ENCODE measurements around the gene CLDN12.
"Not testable (repeated sequence)": the region's sequence is repeated elsewhere in the genome, so short reads cannot be mapped to it uniquely, and the experiment has no call there.

Gene CLDN12

GRCh38 chr7:90446137-90446899, 43.1 kb downstream of the CLDN12 start:
- no peak overlapping the region for H3K9ac ChIP-seq (ENCODE audit: low read length)

DNA sequence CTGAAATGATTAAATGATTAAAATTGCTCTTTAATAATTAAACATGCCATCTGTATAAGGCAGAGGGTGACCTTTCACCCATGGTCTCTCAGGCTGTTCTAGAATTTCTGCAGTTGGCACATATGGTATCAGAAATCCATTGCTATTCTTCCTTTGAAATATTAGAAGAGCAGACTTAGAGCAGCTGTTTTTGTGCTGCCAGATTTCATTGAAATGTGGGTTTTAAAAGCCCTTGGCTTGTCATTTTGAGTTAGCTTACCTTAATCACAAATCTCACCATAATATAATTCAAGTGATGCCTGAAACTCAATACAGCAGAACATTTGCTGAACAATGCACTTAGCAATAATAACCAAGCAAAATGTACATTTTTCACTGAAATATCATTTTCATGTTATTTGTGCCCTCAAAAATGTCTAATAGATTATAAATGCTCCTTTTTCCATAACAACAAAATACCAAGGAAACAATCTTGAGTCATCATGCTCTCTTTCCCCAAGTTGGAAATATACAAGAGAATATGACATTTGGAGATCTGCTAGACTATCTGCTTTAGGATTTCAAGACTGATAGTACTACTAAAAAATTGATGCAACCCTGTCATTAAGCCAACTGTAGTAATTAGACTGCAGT, 50.1 kb downstream of the CLDN12 start:
- no peaks in the 10 kb centered on the region for H3K27me3 ChIP-seq (ENCODE audit: control insufficient read depth, insufficient read depth, low read length)
- H3K4me1 ChIP-seq (ENCODE audit: control insufficient read depth, insufficient read depth, low read length): peaks cover 3% of the 10 kb centered on the region
- no peaks in the 10 kb centered on the region for H3K36me3 ChIP-seq (ENCODE audit: control insufficient read depth, insufficient read depth, low read length)

More at GRCh38 chr7:90446137-90446899, 43.1 kb downstream of the CLDN12 start:
- Histone ChIP-seq H3K4me1 (ENCODE audit: control insufficient read depth, insufficient read depth, low read length) (no peaks in the 10 kb centered on the region), H3K27me3 (ENCODE audit: control insufficient read depth, insufficient read depth, low read length) (no peaks in the 10 kb centered on the region), H3K27ac (ENCODE audit: low read depth, low read length) (no peak overlapping the region), H3K4me3 (ENCODE audit: low read length) (no peak overlapping the region), H3K36me3 (ENCODE audit: control insufficient read depth, insufficient read depth, low read length) (no peaks in the 10 kb centered on the region)

DNA sequence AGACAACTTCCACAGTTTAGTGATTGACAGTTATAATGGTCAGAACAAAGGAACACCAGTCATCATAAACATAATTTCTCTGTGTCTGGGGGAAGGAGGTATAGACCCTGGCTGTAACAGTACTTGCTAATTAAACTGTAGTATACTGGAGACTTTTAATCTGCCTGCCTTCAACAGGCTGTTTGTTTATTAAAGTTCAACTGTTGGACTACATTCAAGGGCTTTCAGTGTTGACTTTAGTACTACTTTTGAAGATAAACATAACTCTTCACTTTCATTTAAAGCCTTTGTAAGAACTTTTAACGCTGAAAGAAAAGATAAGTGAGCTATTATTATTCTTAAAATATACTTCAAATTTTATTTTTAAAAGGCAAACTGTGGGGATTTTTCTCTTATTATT, 50.7 kb downstream of the CLDN12 start:
- H3K36me3 ChIP-seq (ENCODE audit: control insufficient read depth, insufficient read depth, low read length): no peaks in the 10 kb centered on the region
- peaks cover 3% of the 10 kb centered on the region for H3K4me1 ChIP-seq (ENCODE audit: control insufficient read depth, insufficient read depth, low read length)
- no peak overlapping the region for H3K9ac ChIP-seq (ENCODE audit: low read length)
- H3K4me3 ChIP-seq (ENCODE audit: low read length): no peak overlapping the region
- H3K27ac ChIP-seq (ENCODE audit: low read depth, low read length): no peak overlapping the region
- H3K27me3 ChIP-seq (ENCODE audit: control insufficient read depth, insufficient read depth, low read length): no peaks in the 10 kb centered on the region

More for the DNA sequence above, 50.1 kb downstream of the CLDN12 start:
- no peak overlapping the region for H3K4me3 ChIP-seq (ENCODE audit: low read length)
- no peak overlapping the region for H3K9ac ChIP-seq (ENCODE audit: low read length)
- H3K27ac ChIP-seq (ENCODE audit: low read depth, low read length): no peak overlapping the region

DNA sequence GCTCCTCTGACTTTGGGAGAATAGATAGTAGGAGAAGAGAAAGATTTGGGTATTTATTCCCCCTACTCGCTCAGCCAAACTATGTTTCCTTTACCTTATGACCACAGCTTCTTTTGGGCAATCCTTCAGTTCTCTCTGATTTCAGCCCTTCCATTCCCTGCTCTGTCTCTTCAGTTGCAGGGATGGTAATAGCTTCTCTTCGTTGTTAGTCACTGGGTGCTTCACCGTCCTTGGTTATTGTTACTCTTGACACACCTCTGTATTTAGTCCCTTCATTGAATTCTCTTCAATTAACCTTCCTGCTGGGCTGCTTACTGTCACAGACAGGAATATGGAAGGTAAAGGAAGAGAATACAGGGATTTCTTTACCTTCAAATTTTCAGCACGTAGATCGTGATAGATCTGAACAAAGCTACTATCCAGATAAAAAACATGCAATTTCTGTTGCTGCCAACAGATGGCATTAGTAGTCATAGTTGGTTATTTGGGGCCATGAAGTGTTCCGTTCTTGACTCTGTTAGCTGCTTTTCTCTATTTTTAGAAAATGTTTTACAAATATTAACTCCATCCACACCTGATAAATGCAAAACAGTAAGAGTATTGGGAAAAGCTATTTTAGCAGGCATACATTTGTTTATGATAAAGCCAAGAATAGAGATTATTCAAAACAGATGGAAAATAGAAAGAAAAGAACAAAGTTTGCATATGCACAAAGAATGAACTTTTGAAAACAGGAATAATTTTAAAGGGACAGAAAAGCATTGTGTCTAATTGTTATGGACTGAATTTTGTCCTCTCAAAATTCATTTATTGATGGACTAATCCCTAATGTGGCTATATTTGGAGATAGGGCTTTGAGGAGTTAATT, 52.1 kb downstream of the CLDN12 start:
- peak overlapping the region; percentile 49 for H3K4me3 ChIP-seq (ENCODE audit: low read length)
- no peak overlapping the region for H3K27ac ChIP-seq (ENCODE audit: low read depth, low read length)
- no peaks in the 10 kb centered on the region for H3K27me3 ChIP-seq (ENCODE audit: control insufficient read depth, insufficient read depth, low read length)
- no peak overlapping the region for H3K9ac ChIP-seq (ENCODE audit: low read length)
- no peaks in the 10 kb centered on the region for H3K36me3 ChIP-seq (ENCODE audit: control insufficient read depth, insufficient read depth, low read length)
- peaks cover 3% of the 10 kb centered on the region for H3K4me1 ChIP-seq (ENCODE audit: control insufficient read depth, insufficient read depth, low read length)

GRCh38 chr7:90458104-90458503, 54.8 kb downstream of the CLDN12 start:
- Histone ChIP-seq H3K36me3 (ENCODE audit: control insufficient read depth, insufficient read depth, low read length) (no peaks in the 10 kb centered on the region), H3K4me3 (ENCODE audit: low read length) (no peak overlapping the region), H3K4me1 (ENCODE audit: control insufficient read depth, insufficient read depth, low read length) (peaks cover 3% of the 10 kb centered on the region), H3K27me3 (ENCODE audit: control insufficient read depth, insufficient read depth, low read length) (no peaks in the 10 kb centered on the region), H3K27ac (ENCODE audit: low read depth, low read length) (no peak overlapping the region), H3K9ac (ENCODE audit: low read length) (no peak overlapping the region)

DNA sequence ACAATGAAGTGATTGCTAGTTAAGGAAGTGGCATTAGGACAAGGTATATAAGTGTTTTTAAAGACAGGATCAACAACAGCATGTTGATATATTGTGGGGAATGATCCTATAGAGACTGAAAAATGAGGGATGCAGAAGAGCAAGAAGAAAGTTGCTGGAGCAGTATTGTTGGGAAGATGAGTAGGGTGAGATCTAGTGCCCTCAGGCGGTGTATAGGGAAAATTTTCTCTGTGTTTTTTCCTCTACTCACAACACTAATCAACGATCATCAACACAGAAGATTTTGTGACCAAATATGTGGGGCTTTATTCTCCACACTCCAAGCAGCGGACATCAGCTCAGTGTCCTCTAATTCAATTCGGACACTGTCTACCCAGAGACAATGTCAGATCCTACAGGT, 56.6 kb downstream of the CLDN12 start:
- H3K27ac ChIP-seq (ENCODE audit: low read depth, low read length): no peak overlapping the region
- no peaks in the 10 kb centered on the region for H3K27me3 ChIP-seq (ENCODE audit: control insufficient read depth, insufficient read depth, low read length)
- H3K4me3 ChIP-seq (ENCODE audit: low read length): no peak overlapping the region
- H3K36me3 ChIP-seq (ENCODE audit: control insufficient read depth, insufficient read depth, low read length): no peaks in the 10 kb centered on the region
- peaks cover 3% of the 10 kb centered on the region for H3K4me1 ChIP-seq (ENCODE audit: control insufficient read depth, insufficient read depth, low read length)
- H3K9ac ChIP-seq (ENCODE audit: low read length): no peak overlapping the region

DNA sequence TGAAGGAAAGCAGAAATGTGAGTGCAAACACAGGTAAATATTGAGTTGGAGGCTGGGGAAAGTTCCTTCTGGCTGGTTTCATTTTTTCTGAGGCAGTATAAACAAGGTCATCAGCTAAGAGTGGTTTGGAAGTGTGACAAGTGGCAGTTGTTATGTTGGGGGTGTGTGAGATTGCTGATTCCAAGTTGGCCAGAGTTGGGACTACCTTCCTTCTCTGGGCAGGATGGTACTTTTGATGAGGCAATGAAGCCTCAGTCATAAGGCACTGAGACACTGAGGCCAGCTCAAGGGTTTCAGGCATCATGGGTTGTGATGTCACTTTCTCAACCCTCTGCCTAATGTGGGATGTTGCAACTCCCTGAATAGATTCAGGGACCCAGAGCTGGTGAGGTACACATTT, 58.0 kb downstream of the CLDN12 start:
- H3K27ac ChIP-seq (ENCODE audit: low read depth, low read length): no peak overlapping the region
- no peaks in the 10 kb centered on the region for H3K36me3 ChIP-seq (ENCODE audit: control insufficient read depth, insufficient read depth, low read length)
- H3K4me3 ChIP-seq (ENCODE audit: low read length): no peak overlapping the region
- H3K9ac ChIP-seq (ENCODE audit: low read length): no peak overlapping the region
- H3K4me1 ChIP-seq (ENCODE audit: control insufficient read depth, insufficient read depth, low read length): no peaks in the 10 kb centered on the region
- no peaks in the 10 kb centered on the region for H3K27me3 ChIP-seq (ENCODE audit: control insufficient read depth, insufficient read depth, low read length)

DNA sequence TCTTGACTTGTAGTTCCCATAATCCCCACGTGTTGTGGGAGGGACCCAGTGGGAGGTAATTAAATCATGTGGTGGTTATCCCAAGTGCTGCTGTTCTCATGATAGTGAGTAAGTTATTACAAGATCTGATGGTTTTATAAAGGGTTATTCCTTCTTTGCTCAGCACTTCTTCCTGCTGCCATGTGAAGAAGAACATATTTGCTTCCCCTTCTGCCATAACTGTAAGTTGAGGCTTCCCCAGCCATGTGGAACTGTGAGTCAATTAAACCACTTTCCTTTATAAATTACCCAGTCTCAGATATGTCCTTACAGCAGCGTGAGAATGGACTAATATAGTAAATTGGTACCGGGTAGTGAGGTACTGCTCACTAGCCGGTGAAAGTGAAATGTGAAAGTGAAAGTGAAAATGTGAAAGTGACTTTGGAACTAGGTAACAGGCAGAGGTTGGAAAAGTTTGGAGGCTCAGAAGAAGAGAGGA, 59.9 kb downstream of the CLDN12 start:
- not testable (repeated sequence) for H3K4me1 ChIP-seq (ENCODE audit: control insufficient read depth, insufficient read depth, low read length); H3K36me3 ChIP-seq (ENCODE audit: control insufficient read depth, insufficient read depth, low read length); H3K9ac ChIP-seq (ENCODE audit: low read length); H3K27me3 ChIP-seq (ENCODE audit: control insufficient read depth, insufficient read depth, low read length)
- Histone ChIP-seq H3K4me3 (ENCODE audit: low read length) (peak overlapping the region; percentile 50), H3K27ac (ENCODE audit: low read depth, low read length) (peak overlapping the region; percentile 44)
